HepG2 (cell line): ENCODE measurements around the gene CDC42SE2. TPM values are rescaled to one million over a fixed set of nuclear protein-coding genes. Genes with fewer than 3 reads are reported as not detected.

ENCODE experiments used
- ATAC-seq: fragments of 200-7000 bp; cut with Tn5 transposase; 3 replicates; pipeline ENCODE4 v1.9.1; 2020; ENCODE audit warnings: mild to moderate bottlenecking, moderate library complexity
- BruUV-seq: library from RNA; stranded (reverse); fragments of 400-500 nt; replicated peaks from 2 replicates; lab custom pipeline; 2021; lab: Mats Ljungman, UMichigan
- CTCF ChIA-PET: fragments of 300-600 bp; formaldehyde crosslinking; extraction: SDS; loops from one replicate; lab custom pipeline; 2021; ENCODE audit warnings: low total read pairs, inconsistent platforms, low intra/inter-chr PET ratio; lab: Yijun Ruan, JAX
- POLR2A ChIA-PET: fragments of 350-600 bp; sonication (Branson Sonifier 250); formaldehyde crosslinking; loops from one replicate; lab custom pipeline; 2020; ENCODE audit warnings: antibody characterized with exemption, inconsistent platforms; lab: Yijun Ruan, JAX
- DNase-seq: peaks from one replicate; pipeline ENCODE4 v3.0.0-alpha.2; 2015; ENCODE audit warnings: low spot score
- FAIRE-seq: peaks from 3 replicates; lab custom pipeline; 2011; peaks lifted over from hg19 to GRCh38; lab: Jason Lieb, UNC
- H2AFZ ChIP-seq: one replicate; pipeline ENCODE4 v1.6.1; 2011; ENCODE audit warnings: low read length, inconsistent platforms
- H3K27ac ChIP-seq: fragments of 300-600 bp; 3 replicates; pipeline ENCODE4 v1.8.0; 2011; ENCODE audit warnings: mixed run types, mild to moderate bottlenecking, mixed read lengths, low read length, inconsistent platforms; ENCODE audit not compliant: insufficient read depth; ENCODE audit errors: extremely low read length
- H3K27me3 ChIP-seq, 2 experiments: fragments of 200-600 bp in 1 of 2; 2 replicates in 1 of 2; 3 replicates in 1 of 2; pipeline versions ENCODE4 v1.6.0 to v1.8.0; 2011; ENCODE audit warnings: low read length in 2 of 2, mild to moderate bottlenecking in 2 of 2, moderate library complexity in 2 of 2, inconsistent platforms in 1 of 2; ENCODE audit not compliant: insufficient read depth in 2 of 2, control insufficient read depth in 1 of 2
- H3K36me3 ChIP-seq, 2 experiments: fragments of 200-600 bp in 1 of 2; replicated peaks in 1 of 2; 2 replicates in 1 of 2; 3 replicates in 1 of 2; pipeline versions ENCODE4 v1.5.1 to v1.8.0; 2011; ENCODE audit warnings: low read length in 2 of 2, inconsistent platforms in 1 of 2; ENCODE audit not compliant: insufficient read depth in 2 of 2, control insufficient read depth in 1 of 2
- H3K4me1 ChIP-seq: 2 replicates; pipeline ENCODE4 v1.5.1; 2012; ENCODE audit warnings: low read length, inconsistent platforms; ENCODE audit not compliant: insufficient read depth
- H3K4me2 ChIP-seq: 2 replicates; pipeline ENCODE4 v1.6.0; 2011; ENCODE audit warnings: low read depth, low read length, inconsistent platforms
- H3K4me3 ChIP-seq, 3 experiments: fragments of 200-600 bp in 1 of 3; sonication (generic), shearing (Covaris generic) in 1 of 3; replicated peaks in 1 of 3; 2 replicates each; pipeline ENCODE4 v1.5.1; 2011 to 2016; ENCODE audit warnings: low read length in 3 of 3, inconsistent platforms in 2 of 3, low read depth in 2 of 3, mild to moderate bottlenecking in 2 of 3, control low read depth in 1 of 3, mixed read lengths in 1 of 3; ENCODE audit not compliant: insufficient read depth in 1 of 3
- H3K79me2 ChIP-seq: one replicate; pipeline ENCODE4 v1.6.1; 2011; ENCODE audit warnings: low read length, inconsistent platforms; ENCODE audit not compliant: insufficient read depth
- H3K9ac ChIP-seq: 2 replicates; pipeline ENCODE4 v1.6.0; 2011; ENCODE audit warnings: mild to moderate bottlenecking, low read depth, low read length, inconsistent platforms; ENCODE audit not compliant: insufficient read depth
- H3K9me3 ChIP-seq: 2 replicates; pipeline ENCODE4 v1.5.1; 2012; ENCODE audit warnings: mild to moderate bottlenecking, low read length
- H4K20me1 ChIP-seq: 2 replicates; pipeline ENCODE4 v1.6.0; 2011; ENCODE audit warnings: inconsistent platforms, mild to moderate bottlenecking, low read length, moderate library complexity; ENCODE audit not compliant: insufficient read depth
- ASH2L ChIP-seq: fragments of 300-600, 200-600 bp; sonication (generic); IDR thresholded peaks from 2 replicates; pipeline ENCODE4 v1.7.0; 2017; ENCODE audit warnings: low read depth, mild to moderate bottlenecking, moderate library complexity, mixed read lengths, low read length; ENCODE audit not compliant: insufficient read length
- CENPBD1 ChIP-seq: sonication (generic); formaldehyde crosslinking; IDR thresholded peaks from 2 replicates; pipeline ENCODE4 v1.8.0; 2022; ENCODE audit warnings: missing genetic modification reagents, low read depth, mild to moderate bottlenecking, borderline replicate concordance
- HMGXB3 ChIP-seq: sonication (generic); formaldehyde crosslinking; IDR thresholded peaks from 2 replicates; pipeline ENCODE4 v1.4.0; 2020; ENCODE audit warnings: missing genetic modification reagents, borderline replicate concordance
- HOXD1 ChIP-seq: sonication (generic); formaldehyde crosslinking; IDR thresholded peaks from 2 replicates; pipeline ENCODE4 v1.5.0; 2020; ENCODE audit warnings: missing genetic modification reagents
- NCOR1 ChIP-seq: fragments of 200-600 bp; sonication (generic); IDR thresholded peaks from 2 replicates; pipeline ENCODE4 v1.7.0; 2017; ENCODE audit warnings: antibody characterized with exemption, low read length, borderline replicate concordance
- PAXIP1 ChIP-seq: sonication (generic); formaldehyde crosslinking; conservative IDR thresholded peaks from 2 replicates; pipeline ENCODE4 v1.4.0; 2020; ENCODE audit warnings: mild to moderate bottlenecking, missing genetic modification reagents, moderate library complexity
- TFE3 ChIP-seq: IDR thresholded peaks from 2 replicates; pipeline ENCODE4 v1.6.1; 2016
- ZBTB43 ChIP-seq: sonication (generic); formaldehyde crosslinking; conservative IDR thresholded peaks from 2 replicates; pipeline ENCODE4 v1.4.0; 2020; ENCODE audit warnings: missing genetic modification reagents
- ZNF616 ChIP-seq: sonication (generic); formaldehyde crosslinking; IDR thresholded peaks from 2 replicates; pipeline ENCODE4 v1.5.0; 2020; ENCODE audit warnings: low read depth, mild to moderate bottlenecking, missing genetic modification reagents
- WGBS: methylation state at CpG from one replicate; pipeline ENCODE4 v1.1.6; 2017; ENCODE audit warnings: low lambda C conversion rate; 5-methylcytosine and 5-hydroxymethylcytosine counted together
- in situ Hi-C: cut with HindIII; loops from 2 replicates; pipeline ENCODE4 v1.10.0; 2017; ENCODE audit warnings: low pct_unique_long_range_greater_than_20kb; ENCODE audit not compliant: extremely low pct_ligation_motif_present
- intact Hi-C: fragments of 100-400 bp; cut with micrococcal nuclease; formaldehyde crosslinking; loops from one replicate; pipeline ENCODE4 v1.10.0; 2022; ENCODE audit not compliant: unreplicated experiment
- polyA plus RNA-seq, 8 experiments: library from polyadenylated mRNA; depleted of rRNA in 3 of 8; stranded (reverse) in 7 of 8; unstranded in 1 of 8; fragments of >200 nt; fragmentation: Illumina TruSeq in 4 of 8; extraction: Trizol in 4 of 8; gene quantifications; 2 replicates each; pipeline versions ENCODE4 v1.2.1 to v1.2.3, GENCODE V29; 2011 to 2016; ENCODE audit warnings: low read depth in 4 of 8, missing spikeins in 1 of 8, mixed read lengths in 1 of 8; ENCODE audit not compliant: insufficient read depth in 1 of 8
- total RNA-seq, 5 experiments: library from RNA; depleted of rRNA; stranded (reverse); fragments of >200 nt; fragmentation: Illumina TruSeq; extraction: Trizol; gene quantifications; 2 replicates each; pipeline ENCODE4 v1.2.3, GENCODE V29; 2016; ENCODE audit warnings: low read depth in 1 of 5

CDC42SE2 gene
- total and polyA plus RNA-seq, 2 of the 13 experiments (the other 11 are each of a cell fraction or from before 2014, with no cell fraction given), result 19.6 to 25.0 TPM

GRCh38 chr5:131281133-131281867, 17.4 kb downstream of the CDC42SE2 start (continued):
- TF ChIP-seq PAXIP1 (CRISPR knock-in tag), result peak; percentile 21; the same call in 1 of the 2 replicates

- intact Hi-C loops, result no loop called here
- ChIA-PET CTCF (no interaction called here), POLR2A (no interaction called here)
- peak; percentile 34 for FAIRE-seq
- Histone ChIP-seq H3K4me2 (peak overlapping the region; percentile 67), H3K27me3 (no peaks in the 10 kb centered on the region), H3K4me1 (peaks cover 28% of the 10 kb centered on the region), H3K27ac (peak overlapping the region; percentile 43), H3K79me2 (peaks cover 68% of the 10 kb centered on the region), H2AFZ (no peak overlapping the region), H3K4me3 (peak overlapping the region in 1 of 3 experiments; percentile 17; a peak in 3 of 6 replicates), H3K9ac (peak overlapping the region; percentile 18; the same call in 1 of the 2 replicates), H4K20me1 (0 out of 2 replicates have a peak, but pooled peaks cover 9% of the 10 kb centered on the region), H3K9me3 (no peaks in the 10 kb centered on the region), H3K36me3 (no peaks in the 10 kb centered on the region)
- in situ Hi-C loops, result no loop called here
- no peak for DNase-seq
- TSS peak; percentile 21 for BruUV-seq
- 34% methylated on average over 2 of the region's 2 CpGs for WGBS
- no peak for ATAC-seq
- TF ChIP-seq TFE3 (CRISPR knock-in tag), result no peak
- no peak for TF ChIP-seq HOXD1 (CRISPR knock-in tag)
- no peak for TF ChIP-seq ZNF616 (CRISPR knock-in tag)
- TF ChIP-seq HMGXB3, result no peak
- 0 out of 2 replicates have a peak, but pooled peaks have one; percentile 20 for TF ChIP-seq ZBTB43 (CRISPR knock-in tag)
- TF ChIP-seq CENPBD1, result no peak
- no peak for TF ChIP-seq ASH2L
- TF ChIP-seq NCOR1, result 0 out of 2 replicates have a peak, but pooled peaks have one; percentile 14
These were observed 18.0 kb downstream of the CDC42SE2 start for GRCh38 chr5:131281868-131282234.
